Lung (tissue), 12 donors: ENCODE measurements around the gene VRTN. TPM values are rescaled to one million over a fixed set of nuclear protein-coding genes. Genes with fewer than 3 reads are reported as not detected.

ENCODE experiments used
- ATAC-seq: fragments of 200-7000 bp; cut with Tn5 transposase; one replicate; pipeline ENCODE4 v1.9.1; 2020; ENCODE audit warnings: moderate number of reproducible peaks; ENCODE audit not compliant: insufficient read depth, low FRiP score
- DNase-seq, 3 donors: peaks; one replicate each; pipeline ENCODE4 v3.0.0-alpha.2; 2013 to 2017
- H3K27ac ChIP-seq, 2 donors: one replicate each; pipeline ENCODE4 v1.5.1; 2013; ENCODE audit warnings: mild to moderate bottlenecking in 2 of 2, moderate library complexity in 2 of 2, control low read depth in 1 of 2, inconsistent platforms in 1 of 2, low read depth in 1 of 2, low read length in 1 of 2
- H3K27me3 ChIP-seq, 3 donors: one replicate each; pipeline ENCODE4 v1.5.1; 2013; ENCODE audit warnings: low read length in 2 of 3; ENCODE audit not compliant: control insufficient read depth in 3 of 3, insufficient read depth in 3 of 3
- H3K36me3 ChIP-seq, 4 donors: one replicate each; pipeline ENCODE4 v1.5.1; 2013; ENCODE audit warnings: low read length in 4 of 4, mild to moderate bottlenecking in 1 of 4, moderate library complexity in 1 of 4; ENCODE audit not compliant: control insufficient read depth in 4 of 4, insufficient read depth in 4 of 4
- H3K4me1 ChIP-seq, 5 donors: one replicate each; pipeline ENCODE4 v1.5.1; 2013; ENCODE audit warnings: low read length in 5 of 5, mild to moderate bottlenecking in 2 of 5, moderate library complexity in 1 of 5; ENCODE audit not compliant: control insufficient read depth in 5 of 5, insufficient read depth in 5 of 5
- H3K4me3 ChIP-seq: one replicate; pipeline ENCODE4 v1.5.1; 2013; ENCODE audit warnings: mild to moderate bottlenecking, control low read depth, moderate library complexity
- H3K9ac ChIP-seq, 2 donors: one replicate each; pipeline ENCODE4 v1.5.1; 2013; ENCODE audit warnings: low read length in 2 of 2, control low read depth in 1 of 2; ENCODE audit not compliant: insufficient read depth in 1 of 2
- H3K9me3 ChIP-seq, 4 donors: one replicate each; pipeline ENCODE4 v1.5.1; 2013; ENCODE audit warnings: low read length in 3 of 4, mild to moderate bottlenecking in 1 of 4, moderate library complexity in 1 of 4; ENCODE audit not compliant: control insufficient read depth in 4 of 4, insufficient read depth in 3 of 4
- CTCF ChIP-seq: IDR thresholded peaks from 2 replicates; pipeline ENCODE4 v1.5.1; 2012; ENCODE audit warnings: mild to moderate bottlenecking; ENCODE audit errors: control extremely low read depth, extremely low read depth
- WGBS, 2 donors: extraction: QIAGEN DNeasy Blood & Tissue Kit; methylation state at CpG; one replicate each; pipeline ENCODE4 v1.1.7; 2013; 5-methylcytosine and 5-hydroxymethylcytosine counted together
- polyA plus RNA-seq, 2 donors: library from polyadenylated mRNA; stranded (reverse); fragments of 200-250 nt; gene quantifications; one replicate each; pipeline ENCODE4 v1.2.1, GENCODE V29; 2013
- total RNA-seq, 2 donors: library from RNA; depleted of rRNA in 1 of 2; stranded (reverse); fragments of >200 nt in 1 of 2; gene quantifications; one replicate each; pipeline ENCODE4 v1.2.1, GENCODE V29; 2014 to 2021
- donor health status: control.
- donor health status: control.
- donor health status: Bipolar disorder and iron deficiency.
- donor health status: healthy.
- donor health status: DM: yes; HTN: yes; CAD: no.

The VRTN gene
- total and polyA plus RNA-seq, 4 donors, result 0.06 TPM; not detected in 3

- TF ChIP-seq CTCF, result no peak
- no peak for DNase-seq
- Histone ChIP-seq H3K4me1 (no peaks in the 10 kb centered on the region), H3K36me3 (no peaks in the 10 kb centered on the region), H3K27me3 (no peaks in the 10 kb centered on the region), H3K27ac (no peak overlapping the region), H3K9ac (no peak overlapping the region), H3K4me3 (no peak overlapping the region), H3K9me3 (no peaks in the 10 kb centered on the region)
- ATAC-seq, result no peak
- 58 to 69% methylated on average over 8 of the region's 8 CpGs for WGBS, 2 donors
These were observed 38.9 kb upstream of the VRTN start for GRCh38 chr14:74309125-74310022.

- no peaks in the 10 kb centered on the region for H3K36me3 ChIP-seq
- H3K9me3 ChIP-seq, result no peaks in the 10 kb centered on the region
- TF ChIP-seq CTCF, result no peak
- no peak overlapping the region for H3K9ac ChIP-seq
- H3K4me3 ChIP-seq, result no peak overlapping the region
- no peaks in the 10 kb centered on the region for H3K4me1 ChIP-seq
- no peak for DNase-seq
- WGBS, 2 donors, result 82 to 88% methylated on average over 2 of the region's 2 CpGs
- ATAC-seq, result no peak
- no peak overlapping the region for H3K27ac ChIP-seq
- no peaks in the 10 kb centered on the region for H3K27me3 ChIP-seq
These were observed 36.1 kb upstream of the VRTN start for GRCh38 chr14:74312161-74312560.

GRCh38 chr14:74313601-74314000 is 34.7 kb upstream of the VRTN start:
- no peak for TF ChIP-seq CTCF
- no peak for ATAC-seq
- DNase-seq, result no peak
- Histone ChIP-seq H3K9me3 (no peaks in the 10 kb centered on the region), H3K4me3 (no peak overlapping the region), H3K4me1 (no peaks in the 10 kb centered on the region), H3K27ac (no peak overlapping the region), H3K36me3 (no peaks in the 10 kb centered on the region), H3K9ac (no peak overlapping the region), H3K27me3 (no peaks in the 10 kb centered on the region)
- WGBS, 2 donors, result 76 to 83% methylated on average over 5 of the region's 5 CpGs

GRCh38 chr14:74314576-74314975 is 33.7 kb upstream of the VRTN start:
- DNase-seq, result no peak
- H3K27ac ChIP-seq, result no peak overlapping the region
- no peaks in the 10 kb centered on the region for H3K4me1 ChIP-seq
- no peak overlapping the region for H3K4me3 ChIP-seq
- H3K9ac ChIP-seq, result no peak overlapping the region
- H3K27me3 ChIP-seq, result no peaks in the 10 kb centered on the region
- no peaks in the 10 kb centered on the region for H3K36me3 ChIP-seq
- WGBS, 2 donors, result 93 to 97% methylated on average over 4 of the region's 4 CpGs
- no peak for ATAC-seq
- H3K9me3 ChIP-seq, result no peaks in the 10 kb centered on the region
- no peak for TF ChIP-seq CTCF
